HG03520 (cell line): ENCODE data around the gene SLC13A3.

Source experiments
- ATAC-seq: cut with Tn5 transposase; IDR thresholded peaks from one replicate; pipeline ENCODE4 v1.9.1; 2021; ENCODE audit warnings: mild to moderate bottlenecking, moderate library complexity; ENCODE audit not compliant: unreplicated experiment

The SLC13A3 gene

DNA sequence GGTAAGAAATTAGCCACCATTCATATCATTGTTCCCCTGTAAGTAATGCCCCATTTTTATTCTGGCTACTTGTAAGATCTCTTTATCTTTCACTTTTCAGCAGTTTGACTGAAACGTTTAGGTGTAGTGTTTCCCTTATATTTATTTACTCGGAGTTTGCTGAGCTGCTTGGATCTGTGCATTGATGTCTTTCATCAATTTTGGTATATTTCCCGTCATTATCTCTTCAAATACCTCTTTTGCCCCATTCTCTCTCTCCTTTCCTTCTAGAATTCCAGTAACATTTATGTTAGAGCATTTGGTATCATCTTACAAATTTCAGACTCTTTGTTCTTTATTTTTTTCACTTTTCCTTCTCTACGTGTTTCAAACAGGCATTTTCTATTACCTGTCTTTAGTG is 9.2 kb upstream of the SLC13A3 start:
- ATAC-seq, result no peak

GRCh38 chr20:46657618-46658017 is 6.4 kb upstream of the SLC13A3 start:
- no peak for ATAC-seq

DNA sequence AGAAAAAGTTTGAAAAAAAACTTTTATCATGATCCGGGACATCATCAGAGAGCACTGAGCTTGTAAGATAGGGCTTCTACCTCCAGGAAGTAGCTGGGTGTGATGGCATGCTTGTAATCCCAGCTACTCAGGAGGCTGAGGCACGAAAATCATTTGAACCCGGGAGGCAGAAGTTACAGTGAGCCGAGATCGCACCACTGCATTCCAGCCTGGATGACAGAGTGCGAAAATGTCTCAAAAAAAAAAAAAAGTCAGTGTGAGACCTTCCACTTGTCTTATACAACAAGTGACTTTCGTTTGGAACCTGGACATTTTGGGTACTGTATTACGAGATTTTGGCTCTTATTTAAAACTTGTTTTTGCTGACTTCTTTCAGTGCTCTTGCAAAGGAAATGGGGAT is 5.9 kb upstream of the SLC13A3 start:
- no peak for ATAC-seq

- ATAC-seq, result no peak
Measured at GRCh38 chr20:46652699-46653098, 1.4 kb upstream of the SLC13A3 start.

DNA sequence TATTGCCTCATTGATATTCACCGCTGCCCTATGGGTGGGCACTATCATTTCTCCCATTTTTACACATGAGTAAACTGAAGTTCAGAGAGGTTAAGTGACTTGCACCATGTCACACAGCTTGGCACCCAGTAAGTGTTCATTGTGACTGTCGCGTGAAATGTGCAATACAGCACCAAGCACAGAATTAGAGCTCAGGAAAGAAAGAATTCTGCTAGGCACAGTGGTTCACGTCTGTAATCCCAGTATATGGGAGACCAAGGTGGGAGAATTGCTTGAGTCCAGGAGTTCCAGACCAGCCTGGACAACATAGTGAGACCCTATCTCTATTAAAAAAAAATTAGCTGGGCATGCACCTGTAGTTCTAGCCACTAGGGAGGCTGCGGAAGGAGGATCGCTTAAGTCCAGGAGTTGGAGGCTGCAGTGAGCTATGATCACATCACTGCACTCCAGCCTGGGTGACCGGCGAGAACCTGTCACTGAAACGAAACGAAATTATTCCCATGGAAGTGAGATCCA is 626 bp downstream of the SLC13A3 start:
- ATAC-seq, result no peak

DNA sequence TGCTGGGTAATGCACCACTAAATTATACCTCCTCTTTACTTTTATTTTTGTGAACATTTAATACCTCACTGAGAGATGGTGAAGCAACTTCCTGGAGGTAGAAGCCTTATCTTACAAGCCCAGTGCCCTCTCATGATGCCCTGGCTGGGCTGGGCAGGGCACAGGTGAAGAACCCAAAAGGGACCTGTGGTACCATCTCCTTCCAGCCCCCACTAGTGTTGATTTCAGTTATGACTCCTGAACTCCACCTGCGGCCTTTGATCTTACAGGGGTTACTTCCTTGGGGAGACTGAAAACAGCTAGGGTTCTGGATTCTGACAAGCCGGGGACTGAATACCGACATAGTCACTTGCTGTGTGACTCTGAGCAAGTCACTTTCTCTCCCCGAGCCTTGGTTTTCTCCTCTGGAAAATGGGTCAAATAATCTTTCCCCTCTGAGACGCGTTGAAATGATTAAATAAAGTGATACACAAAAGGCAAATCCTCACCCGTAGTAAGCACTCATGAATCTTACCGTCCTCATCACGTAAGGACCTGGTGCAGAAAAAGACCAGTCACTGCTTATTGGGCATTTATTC is 1.2 kb downstream of the SLC13A3 start:
- ATAC-seq, result no peak

- no peak for ATAC-seq
Measured at GRCh38 chr20:46649650-46649949, 1.7 kb downstream of the SLC13A3 start.

- ATAC-seq, result no peak
Measured at GRCh38 chr20:46648903-46649649, 2.2 kb downstream of the SLC13A3 start.

- no peak for ATAC-seq
Measured at GRCh38 chr20:46647469-46647868, 3.8 kb downstream of the SLC13A3 start.

- ATAC-seq, result no peak
Measured at GRCh38 chr20:46646659-46647380, 4.4 kb downstream of the SLC13A3 start.

DNA sequence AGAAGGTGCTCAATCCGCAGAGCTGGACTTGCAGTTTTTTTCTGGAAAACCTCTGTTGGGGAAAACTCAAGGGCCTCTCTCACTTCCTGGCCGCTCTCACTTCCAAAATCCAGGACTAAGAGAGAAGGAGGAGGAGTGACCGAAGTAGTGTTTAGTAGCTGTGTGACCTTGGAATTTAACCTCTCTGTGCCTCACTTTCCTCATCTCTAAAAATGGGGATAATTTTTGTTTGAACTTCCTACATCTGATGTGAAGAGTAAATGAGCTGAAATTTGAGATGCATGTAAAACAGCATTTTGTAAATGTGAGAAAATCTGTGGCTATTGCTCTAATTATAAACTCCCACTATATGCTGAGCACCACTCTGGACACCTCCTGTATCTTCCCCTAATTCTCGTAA is 5.1 kb downstream of the SLC13A3 start:
- no peak for ATAC-seq

DNA sequence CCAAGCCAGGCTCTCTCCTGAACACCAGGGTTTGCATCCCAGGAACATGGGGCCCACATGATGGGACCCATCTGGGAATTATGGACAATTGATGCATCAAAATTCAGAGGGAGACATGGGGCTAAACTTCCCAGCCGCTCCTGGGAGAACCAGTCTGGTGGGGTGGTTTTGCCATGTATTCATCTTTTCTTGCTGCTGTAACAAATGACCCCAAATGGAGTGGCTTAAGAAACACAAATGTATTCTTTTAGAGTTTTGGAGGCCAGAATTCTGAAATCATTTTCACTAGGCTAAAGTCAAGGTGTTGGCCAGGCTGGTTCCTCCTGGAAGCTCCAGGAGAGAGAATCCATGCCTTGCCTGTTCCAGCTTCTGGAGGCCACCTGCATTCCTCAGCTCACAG is 6.5 kb downstream of the SLC13A3 start:
- ATAC-seq, result no peak

DNA sequence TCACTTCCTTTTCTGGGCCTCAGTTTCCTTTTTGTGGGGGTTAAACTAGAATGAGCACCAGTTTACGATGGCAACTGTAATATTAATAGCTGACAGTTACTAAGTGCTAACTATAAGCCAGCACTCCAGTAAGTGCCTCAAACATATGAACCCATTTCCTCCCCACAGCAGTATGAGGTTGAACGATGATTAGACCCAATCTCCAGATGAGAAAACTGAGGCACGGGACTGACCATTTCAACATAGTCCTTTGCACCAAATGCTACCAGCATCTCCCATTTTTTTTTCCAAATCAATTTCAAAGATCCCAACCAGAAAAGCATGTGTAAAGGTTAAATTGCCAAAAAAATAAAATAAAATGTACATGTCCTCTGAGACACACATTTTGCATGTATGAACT is 7.1 kb downstream of the SLC13A3 start:
- no peak for ATAC-seq

- ATAC-seq, result no peak
Measured at GRCh38 chr20:46642969-46643343, 8.3 kb downstream of the SLC13A3 start.

DNA sequence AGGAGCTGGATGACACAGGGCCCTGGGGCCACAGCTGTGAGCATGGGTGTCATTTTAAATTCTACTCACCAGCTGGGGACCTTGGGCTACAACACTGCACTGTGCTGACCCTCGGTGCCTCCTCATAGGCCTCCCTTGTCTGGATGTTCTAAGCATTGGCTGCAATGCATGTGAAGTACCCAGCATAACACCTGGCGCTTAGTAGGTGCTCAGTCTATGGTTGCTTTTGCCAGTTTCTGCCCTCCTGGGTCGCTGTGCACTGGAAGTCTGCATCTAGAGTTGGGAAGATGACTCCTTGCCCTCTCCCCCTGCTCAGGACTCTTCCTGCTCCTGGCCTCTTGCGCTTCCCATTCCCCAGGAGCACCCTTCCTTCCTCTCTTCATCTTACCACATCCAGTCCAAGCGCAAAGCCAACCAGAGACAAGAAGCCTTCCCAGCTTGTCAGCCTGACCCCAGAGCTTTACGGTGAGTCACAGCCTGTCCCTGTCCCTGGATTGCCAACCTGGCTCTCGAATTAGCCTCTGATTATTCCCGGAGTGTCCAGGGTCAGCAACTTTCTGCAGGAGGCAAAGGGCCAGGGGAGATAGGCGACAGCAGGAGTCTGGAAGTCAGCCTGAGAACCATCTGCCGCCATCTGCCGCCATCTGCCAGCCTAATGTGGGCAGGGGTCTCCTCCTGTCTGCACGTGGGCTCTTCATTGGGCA is 8.8 kb downstream of the SLC13A3 start:
- no peak for ATAC-seq

- no peak for ATAC-seq
Measured at GRCh38 chr20:46641424-46641823, 9.8 kb downstream of the SLC13A3 start.

GRCh38 chr20:46640536-46641311 is 10.5 kb downstream of the SLC13A3 start:
- no peak for ATAC-seq

DNA sequence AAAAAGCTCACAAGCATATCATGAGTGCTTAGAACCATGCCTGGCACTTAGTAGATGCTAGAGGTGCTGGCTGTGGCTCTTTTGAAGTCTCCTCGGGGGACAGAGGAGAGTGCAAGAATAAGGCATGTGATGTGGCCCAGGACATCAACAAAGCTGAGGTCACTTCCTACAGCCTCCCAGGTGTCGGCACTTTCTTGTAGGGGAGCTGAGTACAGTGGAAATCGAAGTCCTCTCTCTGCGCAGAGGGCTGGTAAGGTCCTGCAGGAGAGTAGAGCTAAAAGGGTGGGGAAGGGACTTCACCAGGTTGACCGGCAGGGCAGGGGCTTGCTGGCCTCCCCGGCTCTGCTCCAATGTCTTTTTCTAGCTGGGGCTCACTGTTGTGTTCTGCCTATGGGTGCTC is 11.2 kb downstream of the SLC13A3 start:
- ATAC-seq, result no peak

DNA sequence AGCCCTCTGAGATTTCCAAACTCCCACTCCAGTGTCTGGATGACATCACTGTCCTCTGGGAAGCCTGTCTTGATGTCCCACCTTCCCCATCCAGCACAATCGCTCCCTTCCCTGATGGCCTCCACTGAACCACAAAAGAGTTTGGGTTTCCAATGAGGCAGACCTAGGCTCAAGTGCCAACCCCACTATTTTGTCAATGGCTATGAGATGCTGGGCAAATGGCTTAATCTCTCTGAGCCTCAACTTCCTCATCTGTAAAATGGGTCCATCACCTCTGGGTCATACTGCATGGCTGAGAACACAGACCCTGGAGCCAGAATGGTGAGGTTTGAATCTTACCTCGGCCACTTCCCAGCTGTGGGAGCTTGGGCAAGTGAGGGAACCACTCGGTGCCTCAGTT is 11.7 kb downstream of the SLC13A3 start:
- no peak for ATAC-seq

GRCh38 chr20:46638898-46639274 is 12.4 kb downstream of the SLC13A3 start:
- ATAC-seq, result no peak
